SK-MEL-5 (cell line): ENCODE data around the gene S100A1. TPM values are rescaled to one million over a fixed set of nuclear protein-coding genes. Genes with fewer than 3 reads are reported as not detected.
"Not testable (repeated sequence)": the region's sequence is repeated elsewhere in the genome, so short reads cannot be mapped to it uniquely, and the experiment has no call there.

Source experiments
- DNase-seq: peaks from one replicate; pipeline ENCODE4 v3.0.0-alpha.2; 2016; ENCODE audit warnings: low read depth, low spot score
- in situ Hi-C: cut with HindIII; loops from 2 replicates; pipeline ENCODE4 v1.10.0; 2016; ENCODE audit warnings: low sequenced_read_pairs, high pct_unique_total_duplicates, low pct_unique_long_range_greater_than_20kb
- total RNA-seq: library from RNA; depleted of rRNA; stranded (reverse); fragments of >200 nt; shearing (Covaris generic); gene quantifications from 2 replicates; pipeline ENCODE4 v1.2.3, GENCODE V29; 2014

The S100A1 gene
- total RNA-seq, 1 experiment from 2014 or later: 586 TPM

GRCh38 chr1:153624965-153625611 is 3.1 kb upstream of the S100A1 start:
- no peak for DNase-seq
- in situ Hi-C loops: no loop called here

DNA sequence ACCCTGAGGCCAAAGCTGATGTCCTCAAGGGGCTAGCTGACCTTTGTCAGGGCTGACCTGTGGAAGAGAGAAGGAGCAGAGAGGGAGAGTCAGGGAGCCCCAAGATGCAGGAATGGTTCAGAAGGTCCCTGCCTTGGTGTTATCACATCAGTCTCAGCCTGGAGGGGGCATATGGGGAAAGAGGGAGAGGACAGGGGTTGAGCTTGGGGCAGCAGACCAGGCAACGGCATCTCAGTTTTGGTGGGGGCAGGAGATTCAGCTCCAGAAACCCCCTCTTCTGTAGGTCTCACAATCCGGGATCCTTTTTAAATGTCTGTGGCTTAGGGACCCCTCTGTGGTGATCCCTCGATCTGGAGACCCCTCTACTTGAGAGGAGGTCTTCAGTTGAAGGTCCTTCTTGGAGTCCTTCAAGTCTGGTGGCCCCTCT is 1.7 kb upstream of the S100A1 start:
- in situ Hi-C loops: no loop called here
- DNase-seq: no peak

GRCh38 chr1:153626904-153627714 is 1.1 kb upstream of the S100A1 start, which contains the start of gene S100A13:
S100A13 (minus strand) TSS chr1:153627505; CDS start chr1:153626472, 1,033 bp downstream.
- in situ Hi-C loops: no loop called here
- peak; percentile 95 for DNase-seq

GRCh38 chr1:153628638-153629342 is 556 bp downstream of the S100A1 start:
- in situ Hi-C loops: no loop called here
- DNase-seq: no peak

DNA sequence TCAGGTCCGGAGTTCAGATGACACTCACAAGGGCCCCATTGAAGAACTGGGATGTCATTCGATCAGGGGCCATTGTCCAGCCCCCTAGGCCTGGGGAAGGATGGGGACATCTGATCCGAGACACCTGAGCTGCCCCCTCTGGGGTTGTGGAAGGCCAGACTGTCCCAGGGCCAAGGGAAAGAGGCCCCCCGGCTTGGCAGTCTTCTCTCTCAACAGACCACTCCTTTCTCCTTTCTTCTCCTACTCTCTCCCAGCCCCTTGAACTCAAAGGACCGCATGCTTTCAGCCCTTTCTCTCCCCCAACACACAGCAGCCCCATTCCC is 1.1 kb downstream of the S100A1 start:
- DNase-seq: no peak
- in situ Hi-C loops: no loop called here

DNA sequence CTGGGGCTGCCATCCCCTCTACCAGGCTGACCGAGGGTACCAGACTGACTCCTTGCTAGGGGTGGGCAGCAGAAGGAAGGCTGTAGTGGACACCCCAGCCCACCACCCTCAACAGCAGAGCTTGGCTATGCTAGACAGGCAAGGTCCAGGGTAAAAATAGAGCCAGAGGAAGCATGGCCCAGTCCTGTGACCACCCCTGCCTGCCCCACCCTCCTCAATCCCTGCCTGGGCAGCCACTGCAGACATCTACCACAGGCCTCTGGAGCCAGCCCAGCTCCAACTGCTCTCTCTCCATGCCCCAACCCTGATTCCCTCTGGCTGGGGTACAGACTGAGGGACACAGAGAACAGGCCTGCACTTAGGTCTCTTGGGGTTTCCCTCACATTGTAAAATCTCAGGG is 1.7 kb downstream of the S100A1 start:
- peak; percentile 45 for DNase-seq
- in situ Hi-C loops: no loop called here

DNA sequence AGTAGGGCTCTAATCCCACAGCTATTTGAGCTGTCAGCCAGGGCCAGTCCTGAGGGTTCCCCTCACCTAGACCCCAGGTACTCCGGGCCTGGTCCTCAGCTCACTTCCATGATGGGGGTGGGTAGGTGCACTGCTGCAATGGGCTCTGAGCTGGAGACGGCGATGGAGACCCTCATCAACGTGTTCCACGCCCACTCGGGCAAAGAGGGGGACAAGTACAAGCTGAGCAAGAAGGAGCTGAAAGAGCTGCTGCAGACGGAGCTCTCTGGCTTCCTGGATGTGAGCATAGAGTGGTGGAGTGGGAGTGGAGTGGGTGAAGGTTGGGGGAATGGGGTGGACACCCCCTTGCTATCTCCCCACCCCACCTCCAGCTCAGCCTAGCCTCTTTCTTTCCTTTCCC is 2.1 kb downstream of the S100A1 start:
- no peak for DNase-seq
- in situ Hi-C loops: no loop called here

- DNase-seq: no peak
- in situ Hi-C loops: no loop called here
Measured at GRCh38 chr1:153631047-153632022, 3.1 kb downstream of the S100A1 start.

DNA sequence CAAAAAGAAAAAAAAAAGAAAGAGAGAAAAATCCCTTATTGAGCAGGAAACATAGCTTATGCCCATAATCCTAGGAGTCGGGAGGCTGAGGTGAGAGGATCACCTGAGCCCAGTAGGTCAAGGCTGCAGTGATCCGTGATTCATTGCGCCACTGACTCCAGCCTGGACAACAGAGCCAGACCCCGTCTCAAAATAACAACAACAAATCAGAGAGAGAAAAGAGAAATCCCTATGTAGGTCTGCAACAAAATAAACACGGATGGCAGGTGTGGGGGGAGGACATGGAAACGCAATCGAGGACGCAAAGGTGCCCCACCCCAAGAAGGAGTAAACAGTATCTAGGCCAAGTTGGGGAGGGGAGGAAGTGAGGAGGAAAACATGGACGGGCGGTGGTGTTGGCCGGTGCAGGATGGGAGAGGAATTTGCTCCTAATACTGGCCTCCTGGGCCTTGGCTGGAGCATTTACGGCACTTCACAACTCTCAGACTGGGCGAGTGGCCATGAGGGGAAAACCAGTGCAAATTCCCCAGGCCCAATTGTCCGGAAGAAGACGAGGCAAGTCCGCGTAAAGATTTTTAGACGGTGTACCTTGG is 5.0 kb downstream of the S100A1 start:
- no peak for DNase-seq
- in situ Hi-C loops: no loop called here

DNA sequence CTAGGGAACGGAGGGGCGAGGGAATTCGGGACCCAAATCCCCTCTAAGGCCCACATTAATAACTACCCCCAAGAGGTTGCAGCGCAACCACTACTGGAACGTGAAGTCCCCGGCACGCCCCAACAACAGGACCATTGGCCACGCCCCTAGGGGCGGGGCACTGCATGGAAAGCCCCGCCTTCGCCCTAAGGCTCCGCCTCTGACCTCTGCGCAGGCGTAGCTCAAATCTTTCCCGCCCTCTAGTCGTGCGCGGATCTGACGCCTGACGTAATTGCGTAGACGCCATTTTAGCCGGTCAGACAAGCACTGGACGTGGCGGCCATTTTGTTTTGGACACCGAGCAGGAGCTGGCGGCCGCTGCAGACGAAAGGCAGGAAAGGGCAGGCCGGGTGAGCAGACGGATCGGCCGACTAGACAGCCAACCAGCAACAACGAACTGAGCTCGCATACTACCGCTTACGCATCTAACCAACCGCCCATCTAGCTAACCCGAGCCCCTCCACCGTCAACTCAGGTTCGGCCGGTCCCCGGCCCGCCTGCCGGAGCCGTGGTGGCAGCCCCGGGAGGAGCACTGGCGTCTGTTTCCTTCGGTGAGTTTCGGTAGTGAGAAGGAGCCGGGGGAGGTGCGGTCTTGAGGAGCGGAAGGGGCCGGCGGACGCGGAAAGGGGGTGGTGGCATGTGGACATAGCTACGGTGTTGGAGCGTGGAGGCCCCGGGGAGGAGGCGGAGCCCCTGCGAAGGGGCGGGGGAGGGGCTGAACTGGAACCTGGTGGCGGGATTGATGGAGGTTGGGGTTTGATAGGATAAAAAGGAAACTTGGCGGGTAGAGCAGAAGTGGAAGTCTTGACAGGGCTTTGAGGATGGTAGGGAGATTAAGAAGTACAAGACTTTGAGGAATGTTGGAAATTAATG is 5.8 kb downstream of the S100A1 start, which contains the start of gene CHTOP:
Gene CHTOP, plus strand, starts transcription at position 313 of the 912 bp plus-strand sequence. CDS start 2,523 bp downstream, outside the sequence.
- peak; percentile 100 for DNase-seq
- in situ Hi-C loops: no loop called here

DNA sequence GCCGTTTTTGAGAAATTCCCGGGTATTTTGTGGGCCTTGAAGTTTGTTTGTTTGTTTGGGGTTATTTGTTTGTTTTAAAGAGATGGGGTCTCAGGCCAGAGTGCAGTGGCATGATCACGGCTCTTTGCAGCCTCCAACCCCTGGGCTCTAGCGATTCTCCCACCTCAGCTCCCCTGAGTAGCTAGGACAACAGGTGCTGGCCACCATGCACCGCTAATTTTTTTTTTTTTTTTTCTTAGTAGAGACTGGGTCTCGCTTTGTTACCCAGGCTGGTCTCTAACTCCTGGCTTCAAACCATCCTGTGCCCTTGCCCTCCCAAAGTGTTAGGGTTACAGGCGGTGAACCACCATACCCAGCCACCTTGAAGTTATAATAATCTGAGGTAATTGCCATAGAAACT is 7.6 kb downstream of the S100A1 start:
- in situ Hi-C loops: no loop called here

GRCh38 chr1:153636312-153636711 is 8.1 kb downstream of the S100A1 start:
- in situ Hi-C loops: no loop called here
- DNase-seq: no peak

More for the DNA sequence above, 7.6 kb downstream of the S100A1 start:
- no peak for DNase-seq

DNA sequence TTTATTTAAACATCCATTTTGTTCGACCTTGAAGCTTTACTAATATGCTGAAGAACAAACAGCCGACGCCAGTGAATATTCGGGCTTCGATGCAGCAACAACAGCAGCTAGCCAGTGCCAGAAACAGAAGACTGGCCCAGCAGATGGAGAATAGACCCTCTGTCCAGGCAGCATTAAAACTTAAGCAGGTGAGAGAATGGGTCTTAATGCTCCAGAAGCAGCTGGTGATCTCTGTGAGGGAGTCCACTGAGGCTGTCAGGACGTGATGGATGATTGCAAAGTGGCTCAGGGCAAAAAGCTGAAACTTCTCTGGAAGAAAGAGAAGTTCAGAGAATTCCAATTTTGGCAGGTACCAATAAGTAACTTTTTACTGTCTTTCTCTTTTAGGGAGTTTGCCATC is 10.0 kb downstream of the S100A1 start:
- no peak for DNase-seq
- in situ Hi-C loops: no loop called here

DNA sequence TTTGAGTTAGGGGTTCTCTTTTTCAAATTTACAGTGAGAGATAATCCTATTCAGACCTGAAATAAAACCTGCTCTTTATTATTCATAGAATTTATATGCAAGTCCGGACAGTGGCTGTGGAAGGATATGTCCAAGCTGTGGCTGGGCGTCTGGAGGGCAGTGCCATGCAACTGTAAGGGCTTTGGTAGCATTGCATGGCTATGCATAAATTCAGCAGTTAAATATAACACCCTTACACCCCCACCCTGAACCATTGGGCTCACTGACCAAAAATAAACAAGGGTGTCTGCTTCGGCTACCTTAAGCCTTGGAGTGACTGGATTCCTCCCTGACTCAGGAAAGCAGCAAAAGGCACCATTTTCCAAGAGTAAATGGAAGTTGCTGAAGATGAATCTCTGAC is 11.0 kb downstream of the S100A1 start:
- DNase-seq: no peak
- in situ Hi-C loops: no loop called here

- DNase-seq, in situ Hi-C loops: not testable (repeated sequence)
Measured at GRCh38 chr1:153640213-153640612, 12.0 kb downstream of the S100A1 start.

DNA sequence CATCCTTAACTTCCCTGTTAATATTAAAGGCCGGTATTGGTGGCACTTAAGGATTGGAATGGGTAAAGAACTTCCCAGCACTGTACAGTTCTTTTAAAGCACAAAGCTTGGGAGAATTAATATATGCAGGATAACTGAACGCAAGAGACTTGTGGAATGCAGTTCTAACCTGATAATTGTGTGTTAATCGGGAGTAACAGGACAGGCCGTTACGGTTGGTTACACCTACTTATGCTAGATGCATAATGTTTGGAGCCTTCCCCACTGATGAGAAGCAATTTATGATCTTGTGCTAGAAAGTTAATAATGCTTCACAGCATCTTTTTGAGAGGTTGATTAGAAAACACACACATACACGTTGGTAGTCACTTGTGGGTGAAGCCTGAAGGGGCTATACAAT is 12.6 kb downstream of the S100A1 start:
- DNase-seq: no peak
- in situ Hi-C loops: no loop called here
